GM12891 (cell line): ENCODE data around the gene BBS1.

Source experiments
- POLR2AphosphoS5 ChIP-seq: IDR thresholded peaks from 2 replicates; pipeline ENCODE4 v1.6.1; 2011; ENCODE audit warnings: low read depth, low read length, control low read depth
- TAF1 ChIP-seq: IDR thresholded peaks from 2 replicates; pipeline ENCODE4 v1.6.1; 2011; ENCODE audit warnings: low read depth, low read length, control low read depth

- TF ChIP-seq TAF1 (no peak), POLR2AphosphoS5 (no peak)
Measured at GRCh38 chr11:66492161-66492865, 18.1 kb upstream of the BBS1 start.
